GM21528 (cell line): ENCODE measurements around the gene VMP1.
"Not testable (repeated sequence)": the region's sequence is repeated elsewhere in the genome, so short reads cannot be mapped to it uniquely, and the experiment has no call there.

Source experiments
- ATAC-seq: cut with Tn5 transposase; IDR thresholded peaks from one replicate; pipeline ENCODE4 v1.9.1; 2021; ENCODE audit warnings: mild to moderate bottlenecking, moderate library complexity; ENCODE audit not compliant: unreplicated experiment, low FRiP score

The VMP1 gene

GRCh38 chr17:59802160-59802559 is 94.7 kb downstream of the VMP1 start:
- ATAC-seq = no peak

GRCh38 chr17:59804901-59805465 is 97.5 kb downstream of the VMP1 start:
- ATAC-seq = no peak

GRCh38 chr17:59806322-59806721 is 98.9 kb downstream of the VMP1 start:
- ATAC-seq = not testable (repeated sequence)

GRCh38 chr17:59807892-59808509 is 100.5 kb downstream of the VMP1 start:
- no peak for ATAC-seq

- no peak for ATAC-seq
These were observed 103.4 kb downstream of the VMP1 start for GRCh38 chr17:59810894-59811153.

GRCh38 chr17:59811209-59811608 is 103.8 kb downstream of the VMP1 start:
- no peak for ATAC-seq

GRCh38 chr17:59812139-59812538 is 104.7 kb downstream of the VMP1 start:
- no peak for ATAC-seq

- no peak for ATAC-seq
These were observed 106.8 kb downstream of the VMP1 start for GRCh38 chr17:59814276-59814675.

- ATAC-seq = no peak
These were observed 107.2 kb downstream of the VMP1 start for GRCh38 chr17:59814685-59815084.

- no peak for ATAC-seq
These were observed 108.5 kb downstream of the VMP1 start for GRCh38 chr17:59815965-59816364.

GRCh38 chr17:59825533-59826322 is 118.3 kb downstream of the VMP1 start:
- ATAC-seq = no peak

GRCh38 chr17:59826706-59827453 is 119.4 kb downstream of the VMP1 start:
- no peak for ATAC-seq

- no peak for ATAC-seq
These were observed 120.4 kb downstream of the VMP1 start for GRCh38 chr17:59827721-59828477.

- ATAC-seq = no peak
These were observed 121.0 kb downstream of the VMP1 start for GRCh38 chr17:59828478-59828760.

GRCh38 chr17:59828819-59829216 is 121.4 kb downstream of the VMP1 start:
- not testable (repeated sequence) for ATAC-seq

- ATAC-seq = peak; percentile 56
These were observed 122.0 kb downstream of the VMP1 start for GRCh38 chr17:59829217-59830006.

GRCh38 chr17:59830007-59830630 is 122.7 kb downstream of the VMP1 start:
- no peak for ATAC-seq

GRCh38 chr17:59830846-59831486 is 123.5 kb downstream of the VMP1 start:
- no peak for ATAC-seq

- no peak for ATAC-seq
These were observed 125.5 kb downstream of the VMP1 start for GRCh38 chr17:59832883-59833379.
